Embryonic facial prominence (tissue), 1 donor: ENCODE data around the gene FAM171A1.

ENCODE experiments used
- DNase-seq: peaks from one replicate; pipeline ENCODE4 v3.0.0-alpha.2; 2016; ENCODE audit errors: extremely low spot score

Gene FAM171A1

DNA sequence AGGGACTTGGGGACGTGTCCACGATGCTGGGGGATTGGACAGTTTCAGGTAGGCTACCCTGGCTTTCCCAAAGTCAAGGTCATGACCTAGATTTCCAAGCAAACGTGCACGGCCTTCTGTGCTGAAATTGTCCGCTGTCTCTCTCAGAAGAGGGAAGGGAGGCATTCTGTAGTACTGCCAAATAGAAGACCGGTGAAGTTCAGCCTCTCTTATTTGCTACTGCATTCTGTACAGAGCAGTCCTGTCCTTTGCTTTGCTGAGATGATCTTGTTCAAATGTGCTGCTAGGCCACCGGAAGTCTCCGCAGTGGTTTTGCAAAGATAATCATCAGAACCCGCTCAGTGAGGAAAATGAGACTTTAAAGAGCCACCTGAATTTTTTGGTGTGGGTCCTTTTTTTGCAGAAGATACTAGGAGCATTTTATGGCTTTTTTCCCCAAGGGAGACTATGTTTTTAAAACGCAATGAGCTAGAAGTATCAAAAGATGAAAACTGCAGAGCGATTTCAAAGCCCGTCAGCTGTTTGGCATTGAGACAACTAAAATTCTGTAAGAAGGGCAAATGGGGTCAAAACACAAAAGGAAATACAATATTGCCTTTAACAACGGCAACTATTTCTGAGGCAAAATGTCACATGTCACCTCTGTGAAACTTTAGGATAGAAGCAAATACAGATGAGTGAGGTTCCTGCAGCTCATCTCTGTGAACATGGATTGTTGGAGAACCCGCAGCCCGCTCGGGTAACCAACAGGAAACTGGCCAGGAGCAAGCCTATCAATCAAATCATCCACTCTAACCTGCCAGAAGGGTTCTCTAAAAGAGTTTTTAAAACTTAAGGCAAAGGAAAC is 201.3 kb downstream of the FAM171A1 start:
- no peak for DNase-seq

DNA sequence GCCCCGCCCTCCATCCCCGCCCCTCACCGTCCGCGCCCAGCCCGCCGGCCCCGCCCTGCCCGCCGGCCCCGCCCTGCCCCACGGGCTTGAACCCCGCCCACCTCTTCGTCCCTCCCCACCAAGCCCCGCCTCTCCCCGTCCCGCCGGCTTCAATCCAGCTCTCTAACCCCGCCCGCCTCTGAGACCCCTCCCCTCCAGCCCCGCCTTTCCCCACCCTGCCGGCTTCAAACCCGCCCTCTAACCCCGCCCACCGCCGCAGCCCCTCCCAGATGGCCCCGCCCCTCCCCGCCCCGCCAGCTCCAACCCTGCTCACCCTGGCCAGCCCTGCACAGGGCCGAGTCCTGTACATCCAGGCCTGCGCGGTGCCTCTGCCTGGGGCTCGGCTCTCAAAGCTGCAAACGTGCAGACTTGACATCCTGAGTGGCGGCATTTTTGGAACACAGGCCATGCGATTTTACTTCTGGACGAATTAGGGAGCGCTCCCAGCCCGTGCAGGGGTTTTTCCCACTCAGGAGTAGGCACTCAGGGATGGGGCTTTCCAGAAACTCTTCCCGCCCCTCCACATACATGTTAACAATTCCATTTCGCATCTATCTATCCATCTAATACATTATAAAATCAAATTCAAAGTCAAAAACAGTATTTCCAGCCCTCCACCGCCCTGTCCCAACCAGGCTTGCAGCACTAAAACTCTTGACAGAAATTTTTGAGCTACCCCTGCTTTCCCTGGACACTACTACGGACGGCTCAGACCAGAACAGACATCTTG is 202.1 kb downstream of the FAM171A1 start:
- DNase-seq, result peak; percentile 93

DNA sequence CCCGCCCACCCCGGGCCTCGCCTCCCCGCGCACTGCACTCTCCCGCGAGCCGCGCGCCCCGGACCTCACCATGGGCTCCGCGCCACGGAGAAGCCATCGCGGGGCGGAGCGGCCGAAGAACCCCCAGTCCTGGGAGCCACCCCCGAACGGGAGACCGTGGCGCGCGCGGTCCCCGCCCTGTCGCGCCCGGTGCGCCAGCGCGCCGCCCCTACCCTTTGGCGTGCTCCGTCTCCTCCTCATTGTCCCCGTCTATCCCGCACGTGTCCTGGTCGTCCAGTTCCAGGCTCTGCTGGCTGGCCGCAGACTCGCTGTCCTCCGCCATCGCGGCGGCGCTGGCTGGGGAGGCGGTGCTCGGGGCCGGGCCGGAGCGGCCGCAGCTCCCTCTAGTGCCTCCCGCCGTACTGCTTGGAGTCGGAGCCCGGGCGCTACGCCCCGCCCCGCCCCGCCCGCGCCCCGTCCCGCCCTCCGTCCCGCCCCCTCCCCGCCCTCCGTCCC is 202.8 kb downstream of the FAM171A1 start, which contains the start of gene NMT2:
TSS of gene NMT2 (minus strand) at position 403 of the 495 bp plus-strand sequence. CDS start at position 322, 81 bp downstream.
- DNase-seq, result peak; percentile 80

DNA sequence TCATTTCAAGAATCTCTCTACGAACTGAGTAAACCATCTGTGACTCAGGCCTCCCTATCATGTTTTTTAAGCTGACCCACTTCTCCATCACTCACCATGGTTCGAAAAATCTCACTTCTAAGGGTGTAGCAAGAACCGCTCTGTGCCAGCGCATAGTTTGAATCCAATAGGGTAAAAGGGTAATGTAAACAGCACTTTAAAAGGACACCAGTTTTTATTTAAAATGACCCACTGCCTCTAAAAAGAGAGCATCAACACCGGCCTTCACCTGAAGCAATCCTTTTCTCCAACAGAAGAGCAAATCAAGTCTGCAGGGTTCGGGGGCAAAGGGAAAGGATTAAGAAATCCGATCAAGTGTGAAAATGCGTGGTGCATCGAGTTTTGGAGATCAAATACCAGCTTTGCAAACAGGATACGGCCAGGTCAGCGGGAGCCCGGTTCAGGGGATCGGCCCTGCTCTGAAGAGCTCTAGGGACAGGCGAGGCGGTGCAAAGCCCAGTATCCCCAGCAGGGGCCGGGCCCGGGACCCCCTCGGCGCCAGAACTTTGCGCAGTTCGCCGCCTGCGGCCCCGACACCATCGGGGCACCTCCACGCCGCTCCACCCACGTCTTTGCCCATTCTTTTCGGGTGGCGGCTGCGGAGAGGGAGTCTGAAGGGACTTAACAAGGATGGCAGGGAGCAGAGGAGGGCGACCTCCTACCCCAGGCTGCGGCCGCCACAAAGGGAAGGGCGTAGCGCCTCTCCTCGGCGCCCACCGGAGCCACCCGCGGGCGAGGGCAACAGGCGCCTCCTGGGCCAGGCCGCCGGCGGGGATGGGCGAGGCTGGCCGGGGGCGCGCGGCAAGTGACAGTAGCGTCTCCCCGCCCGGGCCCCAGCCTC is 203.4 kb downstream of the FAM171A1 start:
- no peak for DNase-seq

DNA sequence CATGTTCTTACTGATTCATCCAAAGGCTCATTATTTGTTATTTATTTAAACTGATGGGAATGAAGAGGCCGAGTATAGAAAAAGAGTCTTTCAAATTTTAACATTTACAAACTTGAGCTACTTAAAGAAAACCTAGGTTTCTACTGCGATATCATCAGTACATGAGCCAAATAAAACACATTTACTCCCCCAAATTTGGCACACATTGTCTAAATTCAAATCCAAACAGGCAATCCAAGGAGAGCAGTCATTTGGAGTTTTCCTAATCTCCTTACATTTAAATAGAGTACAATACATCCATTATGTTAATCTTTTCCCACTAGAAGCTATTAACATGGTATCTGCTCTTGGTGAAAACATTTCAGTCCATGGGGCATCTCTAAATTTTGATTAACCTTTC is 204.8 kb downstream of the FAM171A1 start:
- DNase-seq, result no peak

DNA sequence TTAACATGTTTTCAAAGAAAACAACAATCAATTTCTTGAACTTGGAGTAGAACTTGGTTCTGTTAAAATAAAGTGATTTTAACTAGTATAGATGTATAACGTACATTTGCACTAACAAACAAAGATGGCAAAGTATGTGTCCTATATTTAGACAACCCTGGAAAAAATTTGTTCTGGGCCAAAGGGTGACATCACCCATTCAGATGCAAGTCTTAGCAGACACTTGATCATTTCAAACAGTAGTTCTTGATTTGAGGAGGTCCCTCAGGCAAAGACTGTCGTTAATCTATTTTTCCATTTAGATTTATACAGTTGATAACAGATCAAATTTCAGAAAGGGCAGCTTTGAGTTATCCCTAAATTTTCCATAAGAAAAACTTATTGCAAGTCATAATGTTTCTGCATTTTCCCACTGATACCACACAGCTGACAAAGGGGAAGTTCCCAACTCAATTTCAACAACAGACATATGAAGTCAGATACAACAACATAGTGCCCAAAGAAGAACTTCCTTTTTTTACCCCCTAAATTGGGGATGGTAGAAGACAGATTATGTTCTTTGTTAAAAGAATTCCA is 207.7 kb downstream of the FAM171A1 start:
- no peak for DNase-seq
